Keratinocyte (primary cell): ENCODE results near the gene REV1.

ENCODE experiments used
- CTCF ChIP-seq, 3 experiments: IDR thresholded peaks in 1 of 3; conservative IDR thresholded peaks in 1 of 3; optimal IDR thresholded peaks in 1 of 3; 2 replicates in 2 of 3; 3 replicates in 1 of 3; pipeline versions ENCODE3 to v1.5.1; 2011; ENCODE audit warnings: low read length in 3 of 3, mild to moderate bottlenecking in 3 of 3, moderate library complexity in 2 of 3, control low read depth in 1 of 3, inconsistent platforms in 1 of 3; ENCODE audit not compliant: insufficient read depth in 2 of 3; ENCODE audit errors: extremely low read depth in 1 of 3
- EZH2 ChIP-seq: IDR thresholded peaks from one replicate; pipeline ENCODE4 v1.6.1; 2012; ENCODE audit warnings: inconsistent platforms, mild to moderate bottlenecking, low read length, moderate library complexity

- TF ChIP-seq CTCF (optimal IDR thresholded peaks at IDR 0.05 in 1 of 3, IDR thresholded peaks at IDR 0.05 in 1 of 3, conservative IDR thresholded peaks at IDR 0.05 in 1 of 3; ENCODE audit: extremely low read depth in 1 of 3, insufficient read depth in 2 of 3, low read length in 3 of 3) (no peak), EZH2 (no peak)
These were observed 79.5 kb downstream of the REV1 start for GRCh38 chr2:99410276-99410675.
